Endothelial cell of umbilical vein (primary cell): ENCODE results near the gene DCUN1D2. TPM values are rescaled to one million over a fixed set of nuclear protein-coding genes. Genes with fewer than 3 reads are reported as not detected.

ENCODE experiments used
- BruUV-seq: library from RNA; stranded (reverse); fragments of 400-500 nt; replicated peaks from 2 replicates; lab custom pipeline; 2021; lab: Mats Ljungman, UMichigan
- CTCF ChIA-PET: fragments of 300-600, 350-600 bp; sonication (Branson Sonifier 250); formaldehyde crosslinking; loops from one replicate; lab custom pipeline; 2021; ENCODE audit warnings: antibody characterized with exemption, inconsistent platforms; lab: Charles Lee
- POLR2A ChIA-PET: fragments of 300-600, 350-600 bp; sonication (Branson Sonifier 250); formaldehyde crosslinking; loops from one replicate; lab custom pipeline; 2021; ENCODE audit warnings: antibody characterized with exemption, inconsistent platforms; lab: Charles Lee
- DNase-seq: peaks from one replicate; pipeline ENCODE4 v3.0.0-alpha.2; 2011; ENCODE audit warnings: low read depth, low spot score
- FAIRE-seq: peaks from 2 replicates; lab custom pipeline; 2011; peaks lifted over from hg19 to GRCh38; lab: Jason Lieb, UNC
- H2AFZ ChIP-seq: 2 replicates; pipeline ENCODE4 v1.6.0; 2012; ENCODE audit warnings: low read depth, low read length, control low read depth, inconsistent platforms
- H3K27ac ChIP-seq: 2 replicates; pipeline ENCODE4 v1.5.1; 2011; ENCODE audit warnings: low read depth, mild to moderate bottlenecking, control low read depth, low read length, moderate library complexity; ENCODE audit not compliant: insufficient read depth
- H3K27me3 ChIP-seq, 2 experiments: 2 replicates each; pipeline versions ENCODE4 v1.6.0 to v1.6.1; 2011; ENCODE audit warnings: low read length in 2 of 2, mixed read lengths in 1 of 2; ENCODE audit not compliant: control insufficient read depth in 2 of 2, insufficient read depth in 2 of 2
- H3K36me3 ChIP-seq, 2 experiments: 2 replicates in 1 of 2; 3 replicates in 1 of 2; pipeline ENCODE4 v1.5.1; 2011; ENCODE audit warnings: low read length in 2 of 2, mild to moderate bottlenecking in 1 of 2, moderate library complexity in 1 of 2; ENCODE audit not compliant: control insufficient read depth in 2 of 2, insufficient read depth in 2 of 2; ENCODE audit errors: extremely low read depth in 1 of 2
- H3K4me1 ChIP-seq: 3 replicates; pipeline ENCODE4 v1.5.1; 2011; ENCODE audit warnings: mild to moderate bottlenecking, low read length; ENCODE audit not compliant: control insufficient read depth, insufficient read depth; ENCODE audit errors: extremely low read depth
- H3K4me2 ChIP-seq: 2 replicates; pipeline ENCODE4 v1.6.1; 2011; ENCODE audit warnings: low read length, control low read depth, mixed read lengths; ENCODE audit not compliant: insufficient read depth
- H3K4me3 ChIP-seq, 3 experiments: fragments of 200-600 bp in 1 of 3; sonication (generic), shearing (Covaris generic) in 1 of 3; replicated peaks in 1 of 3; 2 replicates each; pipeline ENCODE4 v1.5.1; 2011 to 2016; ENCODE audit warnings: control low read depth in 3 of 3, low read length in 3 of 3, mild to moderate bottlenecking in 2 of 3, inconsistent platforms in 1 of 3, low read depth in 1 of 3, moderate library complexity in 1 of 3; ENCODE audit not compliant: insufficient read depth in 1 of 3
- H3K79me2 ChIP-seq: 2 replicates; pipeline ENCODE4 v1.6.0; 2012; ENCODE audit warnings: low read length, inconsistent platforms; ENCODE audit not compliant: control insufficient read depth, insufficient read depth
- H3K9ac ChIP-seq: replicated peaks from 2 replicates; pipeline ENCODE3; 2011; ENCODE audit warnings: low read length, control low read depth; ENCODE audit not compliant: insufficient read depth; ENCODE audit errors: extremely low read depth
- H3K9me1 ChIP-seq: replicated peaks from 3 replicates; pipeline ENCODE4 v1.6.0; 2011; ENCODE audit warnings: mild to moderate bottlenecking, low read length; ENCODE audit not compliant: control insufficient read depth, insufficient read depth; ENCODE audit errors: extremely low read depth
- H3K9me3 ChIP-seq: replicated peaks from 2 replicates; pipeline ENCODE4 v1.5.1; 2012; ENCODE audit warnings: low read length, inconsistent platforms; ENCODE audit not compliant: control insufficient read depth, insufficient read depth
- H4K20me1 ChIP-seq: replicated peaks from 2 replicates; pipeline ENCODE3; 2011; ENCODE audit warnings: mild to moderate bottlenecking, low read length; ENCODE audit not compliant: control insufficient read depth, insufficient read depth; ENCODE audit errors: extremely low read depth
- EZH2 ChIP-seq: IDR thresholded peaks from 2 replicates; pipeline ENCODE4 v1.6.1; 2012; ENCODE audit warnings: borderline replicate concordance, low read depth, mild to moderate bottlenecking, moderate library complexity, low read length, inconsistent platforms; ENCODE audit not compliant: severe bottlenecking
- FOS ChIP-seq: IDR thresholded peaks from 2 replicates; pipeline ENCODE4 v1.6.1; 2011; ENCODE audit warnings: mild to moderate bottlenecking, low read length, moderate library complexity, borderline replicate concordance; ENCODE audit not compliant: insufficient read depth
- GATA2 ChIP-seq: IDR thresholded peaks from 2 replicates; pipeline ENCODE4 v1.7.0; 2011; ENCODE audit warnings: low read depth, mild to moderate bottlenecking, moderate library complexity, mixed read lengths, low read length; ENCODE audit not compliant: insufficient read length, insufficient read depth
- JUN ChIP-seq: IDR thresholded peaks from 2 replicates; pipeline ENCODE4 v1.6.1; 2011; ENCODE audit warnings: borderline replicate concordance, low read depth; ENCODE audit not compliant: insufficient read length, insufficient read depth
- MYC ChIP-seq: IDR thresholded peaks from one replicate; pipeline ENCODE4 v1.6.1; 2011; ENCODE audit warnings: mild to moderate bottlenecking, low read depth, low read length
- POLR2A ChIP-seq: IDR thresholded peaks from 2 replicates; pipeline ENCODE4 v1.6.1; 2012; ENCODE audit warnings: low read depth, mild to moderate bottlenecking, control low read depth, low read length
- POLR2AphosphoS5 ChIP-seq: IDR thresholded peaks from 2 replicates; pipeline ENCODE4 v1.6.1; 2012; ENCODE audit warnings: low read depth, mild to moderate bottlenecking, control low read depth, low read length, moderate library complexity; ENCODE audit not compliant: insufficient read depth
- dilution Hi-C: fragments of 300-500 bp; cut with MboI; formaldehyde crosslinking; loops from one replicate; pipeline ENCODE4 v1.15.0; 2019; ENCODE audit warnings: low sequenced_read_pairs; ENCODE audit not compliant: extremely low pct_ligation_motif_present
- intact Hi-C: fragments of 100-400 bp; cut with micrococcal nuclease; formaldehyde crosslinking; loops from one replicate; pipeline ENCODE4 v1.10.0; 2022
- polyA plus RNA-seq, 4 experiments: library from polyadenylated mRNA; depleted of rRNA in 3 of 4; stranded (reverse) in 3 of 4; unstranded in 1 of 4; fragments of >200 nt; gene quantifications; 2 replicates each; pipeline versions ENCODE4 v1.2.1 to v1.2.3, GENCODE V29; 2011 to 2012; ENCODE audit warnings: missing spikeins in 1 of 4
- total RNA-seq: library from RNA; stranded (reverse); gene quantifications from 2 replicates; pipeline ENCODE4 v1.2.3, GENCODE V29; 2021
- TF ChIP-seq, protein P1 (sequence below): IDR thresholded peaks from 2 replicates; pipeline ENCODE4 v1.6.1; 2011; ENCODE audit not compliant: insufficient read depth, insufficient read length
- TF ChIP-seq, protein P2 (sequence below), 2 donors: IDR thresholded peaks; 1 replicate in 1 of 2; 2 replicates in 1 of 2; pipeline ENCODE4 v1.5.1; 2011; ENCODE audit warnings: low read length in 2 of 2, mild to moderate bottlenecking in 2 of 2, moderate library complexity in 2 of 2, control low read depth in 1 of 2, inconsistent platforms in 1 of 2, low read depth in 1 of 2; ENCODE audit not compliant: insufficient read depth in 1 of 2; ENCODE audit errors: extremely low read depth in 1 of 2

Gene DCUN1D2
- total and polyA plus RNA-seq, 2 donors (not counting 3 experiments of a cell fraction or from before 2014, with no cell fraction given): 10.5 to 24.9 TPM

DNA sequence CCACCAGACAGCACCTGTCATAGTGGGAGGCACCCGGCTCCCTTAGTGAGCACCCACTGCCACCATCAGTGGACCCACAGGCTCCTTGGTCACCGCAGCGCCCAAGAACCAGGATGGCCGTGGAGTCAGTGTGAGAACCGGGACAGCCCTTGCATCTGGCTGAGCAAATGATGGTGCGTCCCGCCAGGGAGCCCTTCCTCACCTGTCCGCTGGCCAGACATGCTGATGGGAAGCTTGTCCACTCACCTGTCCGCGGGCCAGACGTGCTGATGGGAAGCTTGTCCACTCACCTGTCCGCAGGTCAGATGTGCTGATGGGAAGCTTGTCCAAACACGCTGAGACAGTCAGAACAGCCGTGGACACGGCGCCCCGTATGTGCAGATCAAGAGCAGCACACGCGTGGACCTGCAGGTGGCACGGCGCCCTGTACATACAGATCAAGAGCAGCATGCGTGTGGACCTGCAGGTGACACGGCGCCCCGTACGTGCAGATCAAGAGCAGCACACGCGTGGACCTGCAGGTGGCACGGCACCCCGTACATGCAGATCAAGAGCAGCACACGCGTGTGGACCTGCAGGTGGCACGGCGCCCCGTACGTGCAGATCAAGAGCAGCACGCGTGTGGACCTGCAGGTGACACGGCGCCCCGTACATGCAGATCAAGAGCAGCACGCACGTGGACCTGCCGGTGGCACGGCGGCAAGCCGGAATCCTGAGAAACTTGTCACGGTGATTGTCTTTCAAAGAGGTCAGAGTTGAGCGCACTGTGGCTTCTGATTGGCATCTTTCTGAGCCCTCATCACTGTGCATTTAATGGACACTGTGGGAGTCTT is 40.7 kb upstream of the DCUN1D2 start:
- Histone ChIP-seq H3K4me3 (no peak overlapping the region), H2AFZ (no peak overlapping the region), H3K36me3 (peaks cover 5 to 31% of the 10 kb centered on the region in 2 experiments), H3K9me1 (no peaks in the 10 kb centered on the region), H3K27me3 (no peaks in the 10 kb centered on the region), H3K9me3 (no peaks in the 10 kb centered on the region), H3K9ac (no peak overlapping the region), H4K20me1 (no peaks in the 10 kb centered on the region), H3K4me2 (no peak overlapping the region), H3K27ac (no peak overlapping the region), H3K4me1 (no peaks in the 10 kb centered on the region), H3K79me2 (no peaks in the 10 kb centered on the region)
- ChIA-PET CTCF (interaction anchor here (0.9 to 2.1 kb wide), 3 partner anchors 31 to 48 kb away, joined by 3 to 11 read pairs (median 11); no protein-coding TSS in a partner anchor), POLR2A (no interaction called here)
- TF ChIP-seq JUN: no peak
- no peak for TF ChIP-seq MYC
- no peak for TF ChIP-seq GATA2
- TF ChIP-seq, protein P1, sequence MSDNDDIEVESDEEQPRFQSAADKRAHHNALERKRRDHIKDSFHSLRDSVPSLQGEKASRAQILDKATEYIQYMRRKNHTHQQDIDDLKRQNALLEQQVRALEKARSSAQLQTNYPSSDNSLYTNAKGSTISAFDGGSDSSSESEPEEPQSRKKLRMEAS: no peak
- TF ChIP-seq POLR2A: no peak
- TF ChIP-seq, protein P2, sequence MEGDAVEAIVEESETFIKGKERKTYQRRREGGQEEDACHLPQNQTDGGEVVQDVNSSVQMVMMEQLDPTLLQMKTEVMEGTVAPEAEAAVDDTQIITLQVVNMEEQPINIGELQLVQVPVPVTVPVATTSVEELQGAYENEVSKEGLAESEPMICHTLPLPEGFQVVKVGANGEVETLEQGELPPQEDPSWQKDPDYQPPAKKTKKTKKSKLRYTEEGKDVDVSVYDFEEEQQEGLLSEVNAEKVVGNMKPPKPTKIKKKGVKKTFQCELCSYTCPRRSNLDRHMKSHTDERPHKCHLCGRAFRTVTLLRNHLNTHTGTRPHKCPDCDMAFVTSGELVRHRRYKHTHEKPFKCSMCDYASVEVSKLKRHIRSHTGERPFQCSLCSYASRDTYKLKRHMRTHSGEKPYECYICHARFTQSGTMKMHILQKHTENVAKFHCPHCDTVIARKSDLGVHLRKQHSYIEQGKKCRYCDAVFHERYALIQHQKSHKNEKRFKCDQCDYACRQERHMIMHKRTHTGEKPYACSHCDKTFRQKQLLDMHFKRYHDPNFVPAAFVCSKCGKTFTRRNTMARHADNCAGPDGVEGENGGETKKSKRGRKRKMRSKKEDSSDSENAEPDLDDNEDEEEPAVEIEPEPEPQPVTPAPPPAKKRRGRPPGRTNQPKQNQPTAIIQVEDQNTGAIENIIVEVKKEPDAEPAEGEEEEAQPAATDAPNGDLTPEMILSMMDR (IDR thresholded peaks at IDR 0.05; ENCODE audit: extremely low read depth in 1 of 2, insufficient read depth in 1 of 2, low read depth in 1 of 2, low read length in 2 of 2): no peak
- TF ChIP-seq EZH2: no peak
- no peak for TF ChIP-seq FOS
- TF ChIP-seq POLR2AphosphoS5: no peak
- intact Hi-C loops (no loop called here), dilution Hi-C loops (no loop called here)
- no TSS peak for BruUV-seq
- no peak for FAIRE-seq
- no peak for DNase-seq
